ENCODE results near the gene TMEM119. TPM values are rescaled to one million over a fixed set of nuclear protein-coding genes. Genes with fewer than 3 reads are reported as not detected.
A peak's percentile ranks its signal among the peaks of the same experiment; 100 is the strongest.

Gene TMEM119
- total and polyA plus RNA-seq, 9 of the 15 experiments (the other 6 are each of a cell fraction or from before 2014, with no cell fraction given) = 0.18 TPM; not detected in 8

- 0 out of 2 replicates have a peak, but pooled peaks have one; percentile 23 for TF ChIP-seq TAL1 (IDR thresholded peaks at IDR 0.05)
- peak; percentile 96 for TF ChIP-seq ELF1 (tag; IDR thresholded peaks at IDR 0.05)
- TF ChIP-seq MAZ (CRISPR knock-in tag; conservative IDR thresholded peaks at IDR 0.05 in 1 of 2, IDR thresholded peaks at IDR 0.05 in 1 of 2) = peak in 1 of 2 experiments; percentile 26; a peak in 2 of 4 replicates
- TF ChIP-seq MYC (IDR thresholded peaks at IDR 0.05; ENCODE audit: low read depth, low read length) = peak; percentile 72
- no peak for TF ChIP-seq MYC (CRISPR knock-in tag; IDR thresholded peaks at IDR 0.05; ENCODE audit: borderline replicate concordance, low read depth)
- peak; percentile 83 for TF ChIP-seq ZNF197 (CRISPR knock-in tag; IDR thresholded peaks at IDR 0.05; ENCODE audit: low read depth)
- TF ChIP-seq PHF21A (IDR thresholded peaks at IDR 0.05; ENCODE audit: borderline replicate concordance, low read depth) = no peak
- TF ChIP-seq GABPA (tag; conservative IDR thresholded peaks at IDR 0.05; ENCODE audit: low read depth) = peak; percentile 98
- peak; percentile 94 for TF ChIP-seq TAF1 (IDR thresholded peaks at IDR 0.05; ENCODE audit: control insufficient read depth, extremely low read depth, insufficient read depth, low read length, severe bottlenecking)
- TF ChIP-seq CREB5 (CRISPR knock-in tag; IDR thresholded peaks at IDR 0.05) = no peak
- TF ChIP-seq KDM5B (IDR thresholded peaks at IDR 0.05; ENCODE audit: insufficient replicate concordance, low read depth, low read length) = peak; percentile 83
- TF ChIP-seq ATF1 (CRISPR knock-in tag; IDR thresholded peaks at IDR 0.05) = no peak
- TF ChIP-seq ATF1 (tag; IDR thresholded peaks at IDR 0.05) = peak; percentile 94
- TF ChIP-seq SIX5 (IDR thresholded peaks at IDR 0.05; ENCODE audit: borderline replicate concordance in 1 of 2, insufficient read depth in 1 of 2, low read depth in 1 of 2, low read length in 2 of 2) = peak; percentile 55 to 65; a peak in 3 of 4 replicates
- 0 out of 2 replicates have a peak, but pooled peaks have one; percentile 15 for TF ChIP-seq NR2C2 (CRISPR knock-in tag; IDR thresholded peaks at IDR 0.05)
- TF ChIP-seq NR2C2 (tag; IDR thresholded peaks at IDR 0.05) = peak; percentile 72; the same call in 1 of the 2 replicates
- peak; percentile 62 for TF ChIP-seq JUND (IDR thresholded peaks at IDR 0.05; ENCODE audit: borderline replicate concordance, low read depth, low read length)
- peak; percentile 82; the same call in 2 of the 3 replicates for TF ChIP-seq JUND (tag; IDR thresholded peaks at IDR 0.05; ENCODE audit: borderline replicate concordance, low read depth, low read length)
- TF ChIP-seq ZNF644 (tag; IDR thresholded peaks at IDR 0.05; ENCODE audit: low read depth) = peak; percentile 84; the same call in 1 of the 2 replicates
- no peak for TF ChIP-seq PTRF (tag; IDR thresholded peaks at IDR 0.05)
- peak; percentile 97 for TF ChIP-seq HNRNPLL (IDR thresholded peaks at IDR 0.05; ENCODE audit: low read depth, low read length, poor library complexity, severe bottlenecking)
- TF ChIP-seq HDAC3 (IDR thresholded peaks at IDR 0.05; ENCODE audit: borderline replicate concordance, partially characterized antibody) = peak; percentile 54
- peak; percentile 76 for TF ChIP-seq ASH1L (IDR thresholded peaks at IDR 0.05; ENCODE audit: borderline replicate concordance, low read depth, partially characterized antibody)
- TF ChIP-seq NR4A1 (CRISPR knock-in tag; IDR thresholded peaks at IDR 0.05) = no peak
- 0 out of 2 replicates have a peak, but pooled peaks have one; percentile 19 for TF ChIP-seq NR4A1 (tag; IDR thresholded peaks at IDR 0.05)
- peak; percentile 71 for TF ChIP-seq MBD2 (IDR thresholded peaks at IDR 0.05; ENCODE audit: borderline replicate concordance, low read depth)
Observed at GRCh38 chr12:108560752-108561719, 36.8 kb downstream of the TMEM119 start, which contains the start of gene SART3 (continued).
